Neutrophil (primary cell): Measurements from ENCODE around the gene SH3BP2.
A peak's percentile ranks its signal among the peaks of the same experiment; 100 is the strongest.

Source experiments
- H3K27ac ChIP-seq: fragments of 200-600 bp; sonication (generic); 2 replicates; pipeline ENCODE4 v1.5.1; 2016; ENCODE audit warnings: mild to moderate bottlenecking, moderate library complexity
- H3K27me3 ChIP-seq: fragments of 200-600 bp; sonication (generic); 2 replicates; pipeline ENCODE4 v1.6.0; 2016; ENCODE audit warnings: mild to moderate bottlenecking
- H3K36me3 ChIP-seq: fragments of 200-600 bp; sonication (generic); 2 replicates; pipeline ENCODE4 v1.5.1; 2017
- H3K4me1 ChIP-seq, 2 experiments: fragments of 200-600 bp in 1 of 2; sonication (generic) in 1 of 2; 1 replicate in 1 of 2; 2 replicates in 1 of 2; pipeline versions ENCODE4 v1.5.1 to v1.6.1; 2013 to 2016; ENCODE audit warnings: low read depth in 1 of 2, low read length in 1 of 2, mild to moderate bottlenecking in 1 of 2, moderate library complexity in 1 of 2; ENCODE audit not compliant: control insufficient read depth in 1 of 2, insufficient read depth in 1 of 2
- H3K4me3 ChIP-seq, 2 experiments: fragments of 200-600 bp in 1 of 2; sonication (generic) in 1 of 2; 1 replicate in 1 of 2; 2 replicates in 1 of 2; pipeline ENCODE4 v1.5.1; 2013 to 2016; ENCODE audit warnings: low read depth in 1 of 2, low read length in 1 of 2, mild to moderate bottlenecking in 1 of 2, moderate library complexity in 1 of 2
- H3K9me3 ChIP-seq: fragments of 200-600 bp; sonication (generic); 2 replicates; pipeline ENCODE4 v1.5.1; 2016
- TF ChIP-seq, protein P1 (sequence below): fragments of 200-600 bp; sonication (generic); IDR thresholded peaks from 2 replicates; pipeline ENCODE4 v1.5.1; 2016; ENCODE audit warnings: antibody characterized with exemption

Gene SH3BP2

DNA sequence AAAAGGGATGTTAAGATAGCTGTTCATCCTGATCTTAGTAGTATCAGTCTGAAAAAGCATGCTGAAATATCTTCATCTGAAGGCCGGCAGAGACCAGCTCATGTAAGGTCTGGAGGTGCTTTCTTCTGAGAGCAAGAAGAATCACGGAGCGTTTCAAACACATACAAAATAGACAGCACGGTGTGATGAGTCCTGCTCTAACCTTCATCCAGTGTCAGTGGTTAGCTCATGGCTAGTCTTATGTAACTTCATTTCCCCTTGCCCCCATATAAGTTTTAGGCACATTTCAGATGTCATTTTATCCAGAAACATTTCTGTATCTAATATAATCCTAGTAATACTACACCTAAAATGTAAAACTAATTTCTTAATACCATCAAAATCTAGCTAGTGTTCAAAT is 78.6 kb downstream of the SH3BP2 start:
- peak overlapping the region; percentile 78 for H3K27ac ChIP-seq
- peaks cover 23 to 42% of the 10 kb centered on the region in 2 experiments for H3K4me1 ChIP-seq
- no peak overlapping the region for H3K4me3 ChIP-seq
- no peaks in the 10 kb centered on the region for H3K9me3 ChIP-seq
- peaks cover 15% of the 10 kb centered on the region for H3K36me3 ChIP-seq
- TF ChIP-seq, protein P1, sequence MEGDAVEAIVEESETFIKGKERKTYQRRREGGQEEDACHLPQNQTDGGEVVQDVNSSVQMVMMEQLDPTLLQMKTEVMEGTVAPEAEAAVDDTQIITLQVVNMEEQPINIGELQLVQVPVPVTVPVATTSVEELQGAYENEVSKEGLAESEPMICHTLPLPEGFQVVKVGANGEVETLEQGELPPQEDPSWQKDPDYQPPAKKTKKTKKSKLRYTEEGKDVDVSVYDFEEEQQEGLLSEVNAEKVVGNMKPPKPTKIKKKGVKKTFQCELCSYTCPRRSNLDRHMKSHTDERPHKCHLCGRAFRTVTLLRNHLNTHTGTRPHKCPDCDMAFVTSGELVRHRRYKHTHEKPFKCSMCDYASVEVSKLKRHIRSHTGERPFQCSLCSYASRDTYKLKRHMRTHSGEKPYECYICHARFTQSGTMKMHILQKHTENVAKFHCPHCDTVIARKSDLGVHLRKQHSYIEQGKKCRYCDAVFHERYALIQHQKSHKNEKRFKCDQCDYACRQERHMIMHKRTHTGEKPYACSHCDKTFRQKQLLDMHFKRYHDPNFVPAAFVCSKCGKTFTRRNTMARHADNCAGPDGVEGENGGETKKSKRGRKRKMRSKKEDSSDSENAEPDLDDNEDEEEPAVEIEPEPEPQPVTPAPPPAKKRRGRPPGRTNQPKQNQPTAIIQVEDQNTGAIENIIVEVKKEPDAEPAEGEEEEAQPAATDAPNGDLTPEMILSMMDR = no peak
- no peaks in the 10 kb centered on the region for H3K27me3 ChIP-seq

DNA sequence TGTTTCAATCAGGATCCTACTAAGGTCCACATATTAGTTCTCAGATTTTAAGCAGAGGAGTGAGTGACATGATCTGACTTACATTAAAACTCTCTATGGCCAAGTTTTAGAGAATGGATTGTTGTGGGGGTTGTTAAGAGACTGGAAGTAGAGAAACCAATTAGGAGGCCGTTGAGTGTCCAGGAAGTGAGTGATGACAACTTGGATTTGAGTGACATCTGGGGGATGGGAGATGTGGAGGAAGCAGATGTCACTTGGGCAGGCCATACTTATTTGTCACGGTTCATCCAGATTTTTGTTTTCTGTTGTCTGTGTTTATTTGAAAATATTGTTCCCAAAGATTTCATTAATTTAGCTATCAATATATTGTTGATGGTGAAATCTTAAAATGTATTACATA is 79.0 kb downstream of the SH3BP2 start:
- no peak overlapping the region for H3K4me3 ChIP-seq
- H3K4me1 ChIP-seq = peaks cover 23 to 42% of the 10 kb centered on the region in 2 experiments
- no peaks in the 10 kb centered on the region for H3K27me3 ChIP-seq
- TF ChIP-seq, protein P1 = no peak
- H3K36me3 ChIP-seq = peaks cover 19% of the 10 kb centered on the region
- peak overlapping the region; percentile 78 for H3K27ac ChIP-seq
- no peaks in the 10 kb centered on the region for H3K9me3 ChIP-seq

DNA sequence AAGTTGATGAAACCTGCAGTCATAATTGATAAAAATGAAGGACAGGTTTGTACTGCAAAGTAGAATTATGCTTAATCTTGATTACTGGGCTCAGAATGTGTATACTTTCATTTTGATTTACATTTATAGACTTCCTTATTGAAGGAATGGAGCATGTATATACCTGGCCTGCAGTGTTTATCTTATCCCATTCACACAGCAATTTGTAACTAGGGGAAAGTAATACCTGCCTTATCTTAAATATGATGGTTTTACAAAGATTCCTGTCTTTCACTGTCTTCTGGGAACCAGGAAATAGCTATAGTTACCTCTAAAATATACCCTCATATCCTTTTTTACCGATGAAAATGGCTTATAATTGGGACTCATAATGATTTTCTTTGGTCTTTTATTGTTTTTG is 80.4 kb downstream of the SH3BP2 start:
- peak overlapping the region; percentile 19 for H3K27ac ChIP-seq
- H3K4me3 ChIP-seq = no peak overlapping the region
- no peaks in the 10 kb centered on the region for H3K27me3 ChIP-seq
- H3K4me1 ChIP-seq = peaks cover 16 to 30% of the 10 kb centered on the region in 2 experiments
- TF ChIP-seq, protein P1 = no peak
- H3K9me3 ChIP-seq = no peaks in the 10 kb centered on the region
- H3K36me3 ChIP-seq = peaks cover 29% of the 10 kb centered on the region

DNA sequence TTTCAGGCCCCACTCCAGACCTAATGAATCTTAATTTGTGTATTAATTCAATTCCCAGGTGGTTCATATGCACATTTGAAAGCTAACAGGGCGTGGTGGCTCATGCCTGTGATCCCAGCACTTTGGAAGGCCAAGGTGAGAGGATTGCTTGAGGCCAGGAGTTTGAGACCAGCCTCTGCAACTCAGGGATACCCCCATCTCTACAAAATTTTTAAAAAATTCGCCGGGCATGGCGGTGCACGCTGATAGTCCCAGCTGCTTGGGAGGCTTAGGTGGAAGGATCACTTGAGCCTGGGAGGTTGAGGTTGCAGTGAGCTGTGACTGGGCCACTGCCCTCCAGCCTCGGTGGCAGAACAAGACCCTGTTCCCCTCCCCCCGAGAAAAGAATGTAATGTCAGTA is 82.0 kb downstream of the SH3BP2 start:
- H3K4me1 ChIP-seq = peaks cover 16 to 24% of the 10 kb centered on the region in 2 experiments

DNA sequence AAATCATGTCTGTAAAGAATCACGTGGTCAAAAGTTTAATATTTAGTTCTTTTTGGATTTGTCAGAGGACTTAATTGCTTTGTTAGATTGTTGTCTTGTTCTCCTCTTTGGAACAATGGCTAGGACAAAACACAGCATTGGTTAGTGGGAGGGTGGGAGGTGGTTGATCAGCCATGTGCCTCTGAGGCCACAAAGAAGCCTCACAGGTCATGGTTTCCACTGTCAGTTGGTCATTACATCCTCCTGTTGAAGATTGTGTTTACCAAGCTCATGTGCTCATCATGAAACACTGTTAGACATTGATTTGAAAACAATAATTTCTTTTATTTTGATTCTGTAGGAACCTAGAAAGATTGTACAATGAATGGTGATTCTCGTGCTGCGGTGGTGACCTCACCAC is 82.7 kb downstream of the SH3BP2 start:
- no peaks in the 10 kb centered on the region for H3K27me3 ChIP-seq
- H3K4me1 ChIP-seq = peaks cover 16 to 24% of the 10 kb centered on the region in 2 experiments
- no peaks in the 10 kb centered on the region for H3K9me3 ChIP-seq
- no peak overlapping the region for H3K27ac ChIP-seq
- peaks cover 42% of the 10 kb centered on the region for H3K36me3 ChIP-seq
- TF ChIP-seq, protein P1 = no peak
- H3K4me3 ChIP-seq = no peak overlapping the region

More for the DNA sequence above, 82.0 kb downstream of the SH3BP2 start:
- Histone ChIP-seq H3K36me3 (peaks cover 38% of the 10 kb centered on the region), H3K27me3 (no peaks in the 10 kb centered on the region), H3K27ac (no peak overlapping the region), H3K4me3 (no peak overlapping the region), H3K9me3 (no peaks in the 10 kb centered on the region)
- TF ChIP-seq, protein P1 = no peak

DNA sequence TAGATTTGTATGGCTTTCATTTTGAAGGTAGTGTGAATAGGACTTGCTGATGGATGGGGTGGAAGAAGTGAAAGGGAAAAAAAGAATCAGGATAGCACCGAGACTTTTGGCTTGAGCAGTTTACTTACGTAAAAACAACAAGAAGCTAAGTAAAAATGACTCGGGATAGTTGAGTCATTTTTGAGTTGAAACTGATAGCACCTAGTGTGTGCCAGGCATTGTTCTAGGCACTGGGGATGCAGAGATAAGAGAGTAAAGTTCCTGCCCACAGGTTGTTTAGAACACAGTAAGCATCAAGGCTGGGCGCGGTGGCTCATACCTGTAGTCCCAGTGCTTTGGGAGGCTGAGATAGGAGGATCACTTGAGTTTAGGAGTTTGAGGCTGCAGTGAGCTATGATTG is 85.5 kb downstream of the SH3BP2 start:
- Histone ChIP-seq H3K9me3 (no peaks in the 10 kb centered on the region), H3K27me3 (no peaks in the 10 kb centered on the region), H3K4me3 (no peak overlapping the region), H3K4me1 (peaks cover 0 to 1% of the 10 kb centered on the region in 2 experiments), H3K36me3 (peaks cover 60% of the 10 kb centered on the region), H3K27ac (no peak overlapping the region)
- TF ChIP-seq, protein P1 = no peak
